HEK293T (cell line): ENCODE measurements around the gene TNFRSF25.

ENCODE experiments used
- CTCF ChIA-PET: fragments of 350-600 bp; formaldehyde crosslinking; extraction: SDS; loops from one replicate; lab custom pipeline; 2021; ENCODE audit warnings: antibody characterized with exemption, inconsistent platforms; lab: Yijun Ruan, JAX
- POLR2A ChIA-PET: fragments of 350-600 bp; formaldehyde crosslinking; extraction: SDS; loops from one replicate; lab custom pipeline; 2020; ENCODE audit warnings: antibody characterized with exemption, inconsistent platforms; lab: Yijun Ruan, JAX
- DNase-seq: peaks from one replicate; pipeline ENCODE4 v3.0.0; 2012; ENCODE audit warnings: mixed read lengths; ENCODE audit errors: extremely low spot score
- ARNT ChIP-seq: fragments of 450-650 bp; IDR thresholded peaks from 2 replicates; pipeline ENCODE4 v1.6.1; 2017; ENCODE audit warnings: mild to moderate bottlenecking
- BHLHE40 ChIP-seq: fragments of 450-650 bp; IDR thresholded peaks from 2 replicates; pipeline ENCODE4 v1.6.1; 2016; ENCODE audit warnings: mild to moderate bottlenecking, moderate library complexity, borderline replicate concordance
- CTBP1 ChIP-seq: fragments of 450-650 bp; IDR thresholded peaks from 2 replicates; pipeline ENCODE4 v1.6.1; 2016; ENCODE audit warnings: borderline replicate concordance
- ELF4 ChIP-seq: fragments of 450-650 bp; IDR thresholded peaks from 2 replicates; pipeline ENCODE4 v1.6.1; 2017; ENCODE audit warnings: antibody characterized with exemption
- FOXA1 ChIP-seq: fragments of 450-650 bp; IDR thresholded peaks from 2 replicates; pipeline ENCODE4 v1.6.1; 2016; ENCODE audit warnings: mild to moderate bottlenecking
- FOXK2 ChIP-seq: fragments of 450-650 bp; IDR thresholded peaks from 2 replicates; pipeline ENCODE4 v1.6.1; 2016; ENCODE audit warnings: mild to moderate bottlenecking
- FOXM1 ChIP-seq: fragments of 450-650 bp; IDR thresholded peaks from 2 replicates; pipeline ENCODE4 v1.6.1; 2017; ENCODE audit warnings: mild to moderate bottlenecking, borderline replicate concordance
- HDGF ChIP-seq: fragments of 450-650 bp; IDR thresholded peaks from 2 replicates; pipeline ENCODE4 v1.6.1; 2017; ENCODE audit warnings: antibody characterized with exemption, borderline replicate concordance
- L3MBTL2 ChIP-seq: fragments of 450-650 bp; conservative IDR thresholded peaks from 2 replicates; pipeline ENCODE4 v1.6.1; 2016; ENCODE audit warnings: mild to moderate bottlenecking
- LEF1 ChIP-seq: fragments of 450-650 bp; IDR thresholded peaks from 2 replicates; pipeline ENCODE4 v1.6.1; 2017; ENCODE audit warnings: mild to moderate bottlenecking, borderline replicate concordance
- NFRKB ChIP-seq: fragments of 450-650 bp; IDR thresholded peaks from 2 replicates; pipeline ENCODE4 v1.6.1; 2016; ENCODE audit warnings: mild to moderate bottlenecking, moderate library complexity
- PKNOX1 ChIP-seq: fragments of 450-650 bp; IDR thresholded peaks from 2 replicates; pipeline ENCODE4 v1.6.1; 2016
- SP1 ChIP-seq: fragments of 450-650 bp; IDR thresholded peaks from 2 replicates; pipeline ENCODE4 v1.6.1; 2017
- SUZ12 ChIP-seq: fragments of 450-650 bp; IDR thresholded peaks from 2 replicates; pipeline ENCODE4 v1.6.1; 2016; ENCODE audit warnings: mild to moderate bottlenecking
- TARDBP ChIP-seq: fragments of 450-650 bp; IDR thresholded peaks from 2 replicates; pipeline ENCODE4 v1.6.1; 2016
- ZNF384 ChIP-seq: fragments of 450-650 bp; IDR thresholded peaks from 2 replicates; pipeline ENCODE4 v1.6.1; 2016

The TNFRSF25 gene

GRCh38 chr1:6508154-6508815 lies 42.3 kb upstream of the TNFRSF25 start:
- DNase-seq: no peak
- ChIA-PET CTCF (interaction anchor here (0.9 kb wide), 1 partner anchor 31 kb away, joined by 3 read pairs; no protein-coding TSS in a partner anchor), POLR2A (interaction anchor here (1.2 to 1.3 kb wide), 2 partner anchors 10 to 94 kb away, joined by 3 to 4 read pairs; partner anchors contain the start of gene KLHL21)
- TF ChIP-seq ZNF384 (no peak), HDGF (no peak), LEF1 (no peak), ARNT (no peak), TARDBP (no peak), FOXK2 (no peak), SP1 (no peak), PKNOX1 (no peak), BHLHE40 (no peak)

- DNase-seq: no peak
- ChIA-PET POLR2A (interaction anchor here (1.3 to 1.4 kb wide), 2 partner anchors 9 to 95 kb away, joined by 3 to 4 read pairs; partner anchors contain the start of gene KLHL21), CTCF (interaction anchor here (0.6 to 1.4 kb wide), 2 partner anchors 16 to 1936 kb away, joined by 3 to 5 read pairs; no protein-coding TSS in a partner anchor)
- TF ChIP-seq NFRKB: no peak
- TF ChIP-seq LEF1: no peak
- TF ChIP-seq ARNT: no peak
- TF ChIP-seq SP1: no peak
- no peak for TF ChIP-seq ELF4
- no peak for TF ChIP-seq SUZ12
- no peak for TF ChIP-seq FOXA1
- no peak for TF ChIP-seq L3MBTL2
- no peak for TF ChIP-seq HDGF
- no peak for TF ChIP-seq TARDBP
- TF ChIP-seq FOXK2: no peak
- no peak for TF ChIP-seq CTBP1
- no peak for TF ChIP-seq PKNOX1
- no peak for TF ChIP-seq FOXM1
- TF ChIP-seq ZNF384: no peak
- TF ChIP-seq BHLHE40: no peak
Observed at GRCh38 chr1:6507461-6507911, 41.5 kb upstream of the TNFRSF25 start.

- ChIA-PET POLR2A (interaction anchor here (1.3 to 1.4 kb wide), 2 partner anchors 9 to 96 kb away, joined by 3 to 4 read pairs; partner anchors contain the start of gene KLHL21), CTCF (interaction anchor here (0.6 to 1.4 kb wide), 2 partner anchors 16 to 1936 kb away, joined by 3 to 5 read pairs; no protein-coding TSS in a partner anchor)
- no peak for DNase-seq
- TF ChIP-seq ZNF384 (no peak), BHLHE40 (no peak), SP1 (no peak), FOXK2 (no peak), CTBP1 (no peak), SUZ12 (no peak), ELF4 (no peak)
Observed at GRCh38 chr1:6507037-6507428, 41.1 kb upstream of the TNFRSF25 start.

GRCh38 chr1:6506210-6507036 lies 40.5 kb upstream of the TNFRSF25 start:
- ChIA-PET POLR2A (interaction anchor here (1.4 kb wide), 1 partner anchor 8 kb away, joined by 4 read pairs; no protein-coding TSS in a partner anchor), CTCF (interaction anchor here (0.6 to 1.4 kb wide), 3 partner anchors 17 to 1937 kb away, joined by 3 to 5 read pairs (median 4); no protein-coding TSS in a partner anchor)
- TF ChIP-seq SUZ12 (no peak), FOXA1 (no peak), CTBP1 (no peak), FOXM1 (no peak), SP1 (no peak), HDGF (no peak), LEF1 (no peak), TARDBP (no peak), PKNOX1 (no peak), FOXK2 (no peak), ZNF384 (no peak), BHLHE40 (no peak)
- DNase-seq: no peak

GRCh38 chr1:6505367-6506209 lies 39.6 kb upstream of the TNFRSF25 start:
- POLR2A ChIA-PET: interaction anchor here (1.4 kb wide), 1 partner anchor 7 kb away, joined by 4 read pairs; no protein-coding TSS in a partner anchor
- no peak for DNase-seq
- TF ChIP-seq PKNOX1: no peak
- no peak for TF ChIP-seq L3MBTL2
- TF ChIP-seq ZNF384: no peak
- no peak for TF ChIP-seq ELF4
- TF ChIP-seq BHLHE40: no peak
- no peak for TF ChIP-seq ARNT
- TF ChIP-seq FOXK2: no peak
- TF ChIP-seq LEF1: no peak
- no peak for TF ChIP-seq NFRKB
- TF ChIP-seq FOXA1: no peak
- no peak for TF ChIP-seq HDGF
- TF ChIP-seq TARDBP: no peak
- no peak for TF ChIP-seq CTBP1
- CTCF ChIA-PET: interaction anchor here (1.4 kb wide), 1 partner anchor 19 kb away, joined by 4 read pairs; no protein-coding TSS in a partner anchor
